ENCODE data around the gene LRRC4. TPM values are rescaled to one million over a fixed set of nuclear protein-coding genes. Genes with fewer than 3 reads are reported as not detected.

Gene LRRC4
- total RNA-seq, 1 donor from 2014 or later = 0.43 TPM

- intact Hi-C loops (cut with DNase I) = no loop called here
- DNase-seq (ENCODE audit: low spot score in 2 of 2) = no peak
These were observed 37.9 kb downstream of the LRRC4 start for GRCh38 chr7:127993317-127993716.

GRCh38 chr7:127988751-127989150 lies 42.5 kb downstream of the LRRC4 start:
- H3K36me3 ChIP-seq = peaks cover 6 to 16% of the 10 kb centered on the region in 2 donors
- DNase-seq (ENCODE audit: low spot score in 2 of 2) = no peak
- intact Hi-C loops (cut with DNase I) = no loop called here
- H3K4me3 ChIP-seq = no peak overlapping the region
- H3K27me3 ChIP-seq = no peaks in the 10 kb centered on the region
- no peaks in the 10 kb centered on the region for H3K9me3 ChIP-seq
- no peak for TF ChIP-seq CTCF (IDR thresholded peaks at IDR 0.05)
- H3K27ac ChIP-seq = no peak overlapping the region
- H3K4me1 ChIP-seq = peaks cover 0 to 3% of the 10 kb centered on the region in 2 donors

More at GRCh38 chr7:127993317-127993716, 37.9 kb downstream of the LRRC4 start:
- Histone ChIP-seq H3K27ac (no peak overlapping the region), H3K4me1 (peaks cover 3 to 6% of the 10 kb centered on the region in 2 donors), H3K9me3 (no peaks in the 10 kb centered on the region), H3K27me3 (no peaks in the 10 kb centered on the region), H3K36me3 (peaks cover 6 to 16% of the 10 kb centered on the region in 2 donors), H3K4me3 (no peak overlapping the region)
- TF ChIP-seq CTCF (IDR thresholded peaks at IDR 0.05) = no peak

- TF ChIP-seq CTCF (IDR thresholded peaks at IDR 0.05) = no peak
- Histone ChIP-seq H3K9me3 (no peaks in the 10 kb centered on the region), H3K36me3 (peaks cover 6 to 13% of the 10 kb centered on the region in 2 donors), H3K27me3 (no peaks in the 10 kb centered on the region), H3K27ac (no peak overlapping the region), H3K4me1 (peaks cover 0 to 3% of the 10 kb centered on the region in 2 donors), H3K4me3 (no peak overlapping the region)
- no peak for DNase-seq (ENCODE audit: low spot score in 2 of 2)
- intact Hi-C loops (cut with DNase I) = no loop called here
These were observed 44.4 kb downstream of the LRRC4 start for GRCh38 chr7:127986581-127987521.

GRCh38 chr7:127983804-127984332 lies 47.4 kb downstream of the LRRC4 start:
- Histone ChIP-seq H3K27ac (no peak overlapping the region), H3K9me3 (no peaks in the 10 kb centered on the region), H3K4me3 (no peak overlapping the region), H3K4me1 (peaks cover 0 to 3% of the 10 kb centered on the region in 2 donors), H3K27me3 (no peaks in the 10 kb centered on the region), H3K36me3 (no peaks in the 10 kb centered on the region)
- no peak for TF ChIP-seq CTCF (IDR thresholded peaks at IDR 0.05)
- intact Hi-C loops (cut with DNase I) = no loop called here
- DNase-seq (ENCODE audit: low spot score in 2 of 2) = no peak

- H3K27ac ChIP-seq = no peak overlapping the region
- TF ChIP-seq CTCF (IDR thresholded peaks at IDR 0.05) = no peak
- no peaks in the 10 kb centered on the region for H3K9me3 ChIP-seq
- H3K27me3 ChIP-seq = no peaks in the 10 kb centered on the region
- H3K4me3 ChIP-seq = no peak overlapping the region
- no peak for DNase-seq (ENCODE audit: low spot score in 2 of 2)
- H3K4me1 ChIP-seq = peaks cover 0 to 3% of the 10 kb centered on the region in 2 donors
- H3K36me3 ChIP-seq = peaks cover 0 to 4% of the 10 kb centered on the region in 2 donors
- intact Hi-C loops (cut with DNase I) = no loop called here
These were observed 49.3 kb downstream of the LRRC4 start for GRCh38 chr7:127981965-127982364.
